Measurements from ENCODE around the gene NRP1. TPM values are rescaled to one million over a fixed set of nuclear protein-coding genes. Genes with fewer than 3 reads are reported as not detected.
A peak's percentile ranks its signal among the peaks of the same experiment; 100 is the strongest.

NRP1 gene
- total RNA-seq, 1 donor = 197 TPM

DNA sequence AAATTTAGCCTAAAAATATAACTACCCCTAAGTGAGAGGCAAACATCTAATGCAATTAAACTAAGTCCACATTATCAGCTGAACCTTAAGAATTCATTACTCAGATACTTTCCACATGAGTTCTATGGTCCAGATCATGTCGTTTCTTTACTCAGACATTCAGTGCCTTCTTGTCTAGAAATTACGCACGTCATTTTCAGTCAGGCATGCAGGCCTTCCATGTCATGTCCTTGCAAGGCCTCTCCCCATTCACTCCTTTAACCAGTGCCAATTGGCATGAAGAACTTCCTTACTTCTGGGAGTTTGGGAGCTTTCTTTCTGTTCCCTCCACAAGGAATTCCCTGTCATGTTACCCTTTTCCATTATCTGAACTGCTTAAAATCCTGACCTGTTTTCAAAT is 118.8 kb downstream of the NRP1 start:
- no peak overlapping the region for H3K4me3 ChIP-seq (ENCODE audit: low read depth, low read length)
- TF ChIP-seq, protein P1, sequence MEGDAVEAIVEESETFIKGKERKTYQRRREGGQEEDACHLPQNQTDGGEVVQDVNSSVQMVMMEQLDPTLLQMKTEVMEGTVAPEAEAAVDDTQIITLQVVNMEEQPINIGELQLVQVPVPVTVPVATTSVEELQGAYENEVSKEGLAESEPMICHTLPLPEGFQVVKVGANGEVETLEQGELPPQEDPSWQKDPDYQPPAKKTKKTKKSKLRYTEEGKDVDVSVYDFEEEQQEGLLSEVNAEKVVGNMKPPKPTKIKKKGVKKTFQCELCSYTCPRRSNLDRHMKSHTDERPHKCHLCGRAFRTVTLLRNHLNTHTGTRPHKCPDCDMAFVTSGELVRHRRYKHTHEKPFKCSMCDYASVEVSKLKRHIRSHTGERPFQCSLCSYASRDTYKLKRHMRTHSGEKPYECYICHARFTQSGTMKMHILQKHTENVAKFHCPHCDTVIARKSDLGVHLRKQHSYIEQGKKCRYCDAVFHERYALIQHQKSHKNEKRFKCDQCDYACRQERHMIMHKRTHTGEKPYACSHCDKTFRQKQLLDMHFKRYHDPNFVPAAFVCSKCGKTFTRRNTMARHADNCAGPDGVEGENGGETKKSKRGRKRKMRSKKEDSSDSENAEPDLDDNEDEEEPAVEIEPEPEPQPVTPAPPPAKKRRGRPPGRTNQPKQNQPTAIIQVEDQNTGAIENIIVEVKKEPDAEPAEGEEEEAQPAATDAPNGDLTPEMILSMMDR (IDR thresholded peaks at IDR 0.05; ENCODE audit: insufficient read depth, low read depth, low read length) = no peak
- DNase-seq (ENCODE audit: low read depth) = peak; percentile 59

DNA sequence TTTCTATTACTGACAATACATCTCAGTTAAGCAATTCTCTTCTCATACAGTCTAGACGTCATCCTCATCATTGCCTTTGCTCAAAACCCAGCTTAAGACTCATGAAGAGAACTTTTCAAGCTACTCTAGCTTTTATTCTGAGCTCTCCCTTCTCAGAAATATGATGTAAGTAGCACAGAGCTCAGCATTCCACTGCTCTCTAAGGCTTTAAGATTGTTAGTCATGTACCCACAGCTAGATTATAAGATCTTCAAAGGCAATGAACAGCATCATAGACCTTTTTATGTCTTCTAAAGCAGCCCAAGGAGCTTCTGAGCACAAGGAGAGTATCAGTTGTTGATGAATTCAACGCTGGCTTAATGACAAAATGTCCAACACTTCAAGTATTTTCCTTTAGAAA is 119.3 kb downstream of the NRP1 start:
- TF ChIP-seq, protein P1 (IDR thresholded peaks at IDR 0.05; ENCODE audit: insufficient read depth, low read depth, low read length) = no peak
- no peak overlapping the region for H3K4me3 ChIP-seq (ENCODE audit: low read depth, low read length)
- DNase-seq (ENCODE audit: low read depth) = peak; percentile 85

DNA sequence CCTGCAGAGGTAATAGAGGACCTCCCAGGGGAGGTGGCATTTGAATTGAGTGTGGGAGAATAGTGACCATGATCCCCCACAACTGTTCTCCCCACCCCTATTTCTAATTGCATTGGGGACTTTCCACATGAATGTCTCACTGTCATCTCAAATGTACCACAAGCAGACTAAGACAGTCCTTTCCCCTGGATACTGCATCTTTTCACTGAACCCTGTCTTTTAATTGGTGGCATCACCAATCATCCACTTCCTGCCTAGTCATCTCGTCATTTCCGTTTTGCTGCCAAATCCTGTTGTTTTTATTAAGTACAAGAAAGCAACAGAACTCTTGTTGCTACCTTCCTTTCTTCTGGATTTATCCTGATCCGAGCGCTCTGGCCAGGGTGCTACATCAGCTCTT is 120.3 kb downstream of the NRP1 start:
- DNase-seq (ENCODE audit: low read depth) = no peak
- no peak overlapping the region for H3K4me3 ChIP-seq (ENCODE audit: low read depth, low read length)
- TF ChIP-seq, protein P1 (IDR thresholded peaks at IDR 0.05; ENCODE audit: insufficient read depth, low read depth, low read length) = no peak

DNA sequence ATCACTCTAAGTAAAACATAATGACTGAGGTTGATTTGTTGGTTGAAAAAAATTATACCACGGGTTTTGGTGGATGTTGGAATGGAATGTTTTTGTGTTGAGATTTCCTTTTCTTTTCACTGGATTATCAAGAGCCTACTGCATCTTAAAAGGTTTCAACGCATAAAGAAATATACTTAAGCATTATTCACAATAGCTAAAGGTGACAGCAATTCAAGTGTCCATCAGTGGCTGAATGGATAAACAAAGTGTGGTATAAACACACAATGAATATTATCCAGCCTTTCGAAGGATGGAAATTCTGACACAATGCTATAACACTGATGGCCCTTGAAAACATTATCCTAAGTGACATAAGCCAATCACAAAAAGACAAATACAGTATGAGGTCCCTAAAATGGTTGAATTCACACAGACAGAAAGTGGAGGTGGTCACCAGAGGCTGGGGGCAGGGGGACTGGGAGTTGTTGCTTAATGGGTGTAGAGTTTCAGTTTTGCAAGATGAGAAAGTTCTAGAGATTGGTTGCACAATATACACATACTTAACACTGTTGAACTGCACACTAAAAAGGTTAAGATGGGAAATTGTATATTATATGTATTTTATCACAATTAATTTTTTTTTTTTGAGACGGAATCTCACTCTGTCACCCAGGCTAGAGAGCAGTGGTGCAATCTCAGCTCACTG is 122.3 kb downstream of the NRP1 start:
- no peak overlapping the region for H3K4me3 ChIP-seq (ENCODE audit: low read depth, low read length)
- DNase-seq (ENCODE audit: low read depth) = peak; percentile 88
- TF ChIP-seq, protein P1 (IDR thresholded peaks at IDR 0.05; ENCODE audit: insufficient read depth, low read depth, low read length) = no peak

- no peak overlapping the region for H3K4me3 ChIP-seq (ENCODE audit: low read depth, low read length)
- TF ChIP-seq, protein P1 (IDR thresholded peaks at IDR 0.05; ENCODE audit: insufficient read depth, low read depth, low read length) = no peak
- peak; percentile 94 for DNase-seq (ENCODE audit: low read depth)
Observed at GRCh38 chr10:33211106-33211878, 123.2 kb downstream of the NRP1 start.

GRCh38 chr10:33209802-33210201 is 124.7 kb downstream of the NRP1 start:
- no peak for DNase-seq (ENCODE audit: low read depth)
- no peak overlapping the region for H3K4me3 ChIP-seq (ENCODE audit: low read depth, low read length)
- TF ChIP-seq, protein P1 (IDR thresholded peaks at IDR 0.05; ENCODE audit: insufficient read depth, low read depth, low read length) = no peak
